GM18520 (cell line): Measurements from ENCODE around the gene PSG1.
"Not testable (repeated sequence)": the region's sequence is repeated elsewhere in the genome, so short reads cannot be mapped to it uniquely, and the experiment has no call there.

ENCODE experiments used
- ATAC-seq: cut with Tn5 transposase; IDR thresholded peaks from one replicate; pipeline ENCODE4 v1.9.1; 2021; ENCODE audit not compliant: unreplicated experiment

Gene PSG1

DNA sequence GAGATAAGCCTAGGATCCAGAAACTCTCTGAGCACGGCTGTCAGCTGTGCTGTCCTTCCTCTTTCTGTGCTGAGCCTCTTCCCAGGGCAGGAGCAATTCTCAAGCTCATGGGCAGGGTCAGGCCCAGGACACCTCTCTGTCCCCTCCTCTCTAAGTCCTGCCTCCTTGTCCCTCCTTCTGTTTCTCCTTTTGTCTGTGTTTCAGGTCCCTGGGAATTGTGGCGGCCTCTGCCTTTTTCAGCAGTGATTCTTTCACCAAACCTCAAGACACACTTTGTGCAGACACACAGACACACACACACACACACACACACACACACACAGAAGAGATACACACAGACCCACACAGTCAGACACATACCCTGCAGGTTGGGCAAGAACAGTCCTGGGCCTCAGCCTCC lies at the start of gene PSG1:
TSS of gene PSG1 (minus strand) at position 101 of the 400 bp plus-strand sequence. CDS start 132 bp downstream, outside the sequence.
- no peak for ATAC-seq

DNA sequence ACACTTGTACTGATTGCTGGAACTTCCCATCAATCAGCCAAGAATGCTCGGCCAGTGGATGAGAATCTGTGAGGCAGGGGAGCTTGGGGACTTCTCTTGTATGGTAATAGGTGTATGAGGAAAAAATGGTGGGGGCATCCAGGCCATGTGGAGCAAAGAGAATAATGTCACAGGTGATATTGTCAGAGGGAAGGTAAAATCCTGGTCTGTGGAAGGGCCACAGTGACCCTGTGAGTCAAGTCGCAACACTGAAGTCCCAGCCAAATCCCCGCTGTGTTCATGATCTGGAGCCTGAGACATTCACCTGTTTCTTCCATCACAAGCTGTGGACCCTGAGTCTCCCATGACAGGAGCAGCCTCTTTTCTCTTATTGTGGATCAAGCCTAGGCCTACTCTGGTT lies 49.4 kb upstream of the PSG1 start:
- no peak for ATAC-seq

DNA sequence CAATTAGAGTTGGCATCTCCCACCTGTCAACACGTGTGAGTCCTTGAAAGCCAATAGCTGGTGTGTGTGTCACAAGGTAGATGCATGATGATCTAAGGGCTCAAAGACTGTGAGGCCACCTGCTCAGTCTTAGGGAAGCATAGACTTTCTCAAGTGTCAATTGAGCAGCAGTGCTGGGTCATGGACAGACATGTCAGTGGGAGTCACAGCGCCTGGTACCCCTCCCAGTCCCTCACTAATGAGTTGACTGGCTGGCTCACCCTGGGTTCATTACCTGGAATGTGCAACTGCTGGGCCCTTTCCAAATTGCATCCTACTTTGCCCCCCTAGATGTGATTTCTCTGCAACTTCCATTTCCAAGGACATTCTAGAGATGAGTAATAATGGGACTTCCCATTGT lies 47.3 kb upstream of the PSG1 start:
- ATAC-seq: no peak

DNA sequence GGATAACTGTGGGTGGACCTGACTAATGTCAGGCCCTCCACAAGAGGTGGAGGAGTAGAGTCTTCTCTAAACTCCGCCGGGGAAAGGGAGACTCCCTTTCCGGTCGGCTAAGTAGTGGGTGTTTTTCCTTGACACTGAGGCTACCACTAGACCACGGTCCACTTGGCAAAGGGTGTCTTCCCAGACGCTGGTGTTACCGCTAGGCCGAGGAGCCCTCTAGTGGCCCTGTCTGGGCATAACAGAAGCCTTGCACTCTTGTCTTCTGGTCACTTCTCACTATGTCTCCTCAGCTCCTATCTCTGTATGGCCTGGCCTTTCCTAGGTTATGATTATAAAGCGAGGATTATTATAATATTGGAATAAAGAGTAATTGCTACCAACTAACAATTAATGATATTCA lies 43.6 kb upstream of the PSG1 start:
- ATAC-seq: not testable (repeated sequence)

DNA sequence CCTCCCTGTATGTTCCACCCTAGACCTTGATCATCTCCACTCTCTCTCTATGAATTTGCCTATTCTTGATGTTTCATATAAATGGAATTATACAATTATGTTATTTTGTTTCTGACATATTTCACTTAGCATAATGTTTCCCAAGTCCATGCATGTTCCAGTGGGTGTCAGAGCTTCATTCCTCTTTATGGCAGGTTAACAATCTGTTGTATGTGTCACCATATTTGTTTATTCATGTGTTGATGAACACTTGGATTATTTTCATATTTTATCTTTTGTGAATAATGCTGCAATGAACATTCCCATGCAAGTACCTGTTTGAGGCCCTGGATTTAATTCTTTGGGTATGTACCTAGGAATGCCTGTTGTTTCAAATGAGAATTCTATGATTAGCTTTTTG lies 41.5 kb upstream of the PSG1 start:
- ATAC-seq: not testable (repeated sequence)

DNA sequence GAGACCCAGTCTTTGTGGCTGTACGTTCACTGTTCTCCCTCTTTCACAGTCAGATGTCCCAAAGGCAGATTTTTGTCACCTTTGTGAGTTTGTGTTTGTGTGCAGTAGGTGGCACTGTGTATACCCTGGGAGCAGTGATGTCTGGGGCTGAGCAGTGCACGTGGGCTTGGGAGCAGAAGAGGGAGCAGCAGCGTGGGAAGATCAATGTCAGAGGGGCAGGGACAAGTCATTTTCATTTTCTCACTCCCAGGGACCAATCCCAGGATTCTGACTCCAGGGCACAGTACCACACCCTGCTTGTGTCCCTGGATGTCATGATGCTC lies 40.2 kb upstream of the PSG1 start:
- no peak for ATAC-seq

DNA sequence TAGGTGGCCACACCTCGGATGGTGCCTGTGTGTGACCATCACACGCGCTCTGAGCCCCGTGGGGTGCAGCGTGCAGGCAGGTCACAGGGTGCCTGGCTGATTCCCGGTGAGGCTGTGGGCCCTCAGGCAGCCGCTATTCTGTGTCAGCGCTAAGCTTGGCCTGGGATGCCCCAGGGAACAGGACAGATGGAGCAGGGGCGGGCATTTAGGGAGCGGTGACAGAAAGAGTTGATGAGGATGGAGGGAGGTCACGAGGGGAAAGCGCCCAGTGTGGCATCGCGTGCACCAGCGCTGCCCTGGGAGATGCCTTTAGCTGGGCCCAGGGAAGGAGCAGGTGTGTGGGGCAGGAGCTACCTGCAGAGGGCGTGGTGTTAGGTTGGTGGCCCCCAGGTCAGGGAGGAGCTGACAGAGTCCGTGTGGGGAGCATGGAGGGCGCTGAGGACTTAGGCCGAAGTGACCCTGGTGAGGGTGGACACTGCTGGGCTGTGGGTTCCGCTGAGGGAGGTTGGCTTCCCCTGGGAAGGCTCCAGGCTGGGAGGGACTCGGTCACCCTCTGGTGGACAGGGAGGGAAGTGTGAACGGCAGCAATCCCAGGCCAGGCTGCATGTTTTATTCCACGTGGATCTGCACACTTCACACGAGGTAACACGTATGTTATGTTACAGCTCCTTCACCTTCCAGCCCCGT lies 39.7 kb upstream of the PSG1 start:
- ATAC-seq: not testable (repeated sequence)

DNA sequence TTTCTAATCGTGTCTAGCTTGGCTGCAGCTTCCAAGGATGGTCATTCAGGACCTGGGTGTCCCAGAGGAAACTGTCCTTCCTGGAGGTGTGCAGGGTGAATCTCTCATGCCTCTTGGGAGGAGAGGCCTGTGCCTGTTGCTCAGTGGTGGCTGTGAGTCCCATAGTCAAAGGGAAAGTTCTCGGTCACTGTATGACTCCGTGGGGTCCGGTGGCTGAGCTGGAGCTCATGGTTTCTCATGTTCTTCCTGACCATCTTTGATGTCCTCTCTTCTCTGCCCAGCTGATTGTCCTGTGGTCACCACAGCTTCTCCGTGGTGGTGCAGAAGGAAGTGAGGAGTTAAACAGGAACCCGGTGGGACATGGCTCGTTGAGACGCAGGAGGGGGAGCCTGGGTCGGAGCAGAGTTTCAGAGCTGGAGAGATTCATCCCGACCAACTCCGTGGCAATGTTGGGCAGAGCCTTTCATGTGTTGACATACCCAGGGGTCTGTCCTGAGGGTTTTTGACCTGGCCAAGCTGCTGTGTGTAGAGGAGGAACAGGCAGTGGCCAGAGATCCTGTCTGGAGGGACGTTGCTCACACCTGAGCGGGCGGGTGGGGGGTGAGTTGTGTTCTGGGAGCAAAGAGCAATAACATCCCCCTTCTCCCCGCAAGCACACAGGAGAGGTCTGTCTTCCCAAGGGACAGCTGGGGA lies 39.0 kb upstream of the PSG1 start:
- not testable (repeated sequence) for ATAC-seq

DNA sequence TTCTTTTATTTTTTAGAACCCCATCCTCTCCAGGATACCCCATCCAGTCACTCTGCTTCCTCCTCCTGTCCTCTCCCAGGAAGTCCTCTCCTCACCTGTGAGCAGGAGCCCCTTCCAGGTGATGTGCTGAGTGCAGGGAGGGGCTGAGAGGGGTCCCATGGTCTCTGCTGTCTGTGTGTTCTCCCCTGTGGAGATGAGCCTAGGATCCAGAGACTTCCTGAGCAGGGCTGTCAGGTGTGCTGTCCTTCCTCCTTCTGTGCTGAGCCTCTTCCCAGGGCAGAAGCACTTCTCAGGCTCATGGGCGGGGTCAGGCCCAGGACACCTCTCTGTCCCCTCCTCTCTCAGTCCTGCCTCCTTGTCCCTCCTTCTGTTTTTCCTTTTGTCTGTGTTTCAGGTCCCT lies 38.1 kb upstream of the PSG1 start, which contains the start of gene PSG6:
TSS of gene PSG6 (minus strand) at position 261 of the 400 bp plus-strand sequence. CDS start at position 159, 102 bp downstream.
- not testable (repeated sequence) for ATAC-seq

DNA sequence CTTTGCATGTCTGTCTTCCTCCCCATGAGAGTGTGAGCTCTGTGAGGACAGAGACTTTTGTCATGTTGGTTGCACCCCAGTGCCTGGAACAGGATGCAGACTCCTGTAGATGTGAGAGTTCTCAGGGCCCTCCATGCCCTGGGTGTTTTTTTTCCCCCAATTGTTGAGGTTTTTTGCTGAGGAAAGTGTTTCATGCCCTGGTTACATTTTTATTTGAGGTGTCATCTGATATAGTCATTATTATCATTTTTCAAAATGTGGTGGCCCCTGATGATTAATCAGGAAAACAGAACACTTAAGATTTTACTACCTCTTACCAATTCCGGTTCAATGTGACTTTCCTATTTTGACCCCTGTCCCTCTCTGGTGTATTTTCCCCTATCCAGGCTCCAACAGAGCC lies 37.4 kb upstream of the PSG1 start:
- ATAC-seq: not testable (repeated sequence)

DNA sequence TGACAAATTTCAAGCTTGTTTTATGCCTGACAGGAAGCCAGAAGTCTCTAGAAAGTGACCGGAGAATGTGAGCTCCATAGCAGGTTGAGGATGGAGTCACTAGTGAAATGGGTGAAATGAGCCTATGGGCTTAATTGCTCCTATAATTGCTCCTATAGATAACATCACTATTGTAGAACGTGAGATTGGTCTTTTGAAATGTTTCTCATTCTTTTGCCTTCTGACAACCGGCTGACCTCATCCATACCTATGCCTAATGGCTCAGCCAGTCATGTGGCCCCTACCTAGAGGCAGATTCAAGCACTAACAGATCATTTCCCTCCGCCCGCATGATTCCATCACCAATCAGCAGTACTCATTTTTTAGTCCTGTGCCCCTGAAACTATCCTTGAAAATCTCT lies 34.0 kb upstream of the PSG1 start:
- not testable (repeated sequence) for ATAC-seq

DNA sequence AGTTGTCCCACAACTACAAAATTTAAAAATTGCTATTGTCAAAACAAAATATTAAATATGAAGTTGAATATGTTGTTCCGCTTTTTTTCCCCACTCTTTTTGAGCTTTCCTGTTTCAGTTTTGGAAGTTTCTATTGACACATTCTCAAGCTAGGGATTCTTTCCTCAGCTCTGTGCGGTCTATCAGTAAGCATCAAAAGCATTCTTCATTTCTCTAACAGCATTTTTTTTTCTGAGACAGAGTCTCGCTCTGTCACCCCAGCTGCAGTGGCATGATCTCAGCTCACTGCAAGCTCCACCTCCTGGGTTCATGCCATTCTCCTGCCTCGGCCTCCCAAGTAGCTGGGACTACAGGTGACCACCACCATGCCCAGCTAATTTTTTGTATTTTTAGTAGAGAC lies 33.4 kb upstream of the PSG1 start:
- not testable (repeated sequence) for ATAC-seq

DNA sequence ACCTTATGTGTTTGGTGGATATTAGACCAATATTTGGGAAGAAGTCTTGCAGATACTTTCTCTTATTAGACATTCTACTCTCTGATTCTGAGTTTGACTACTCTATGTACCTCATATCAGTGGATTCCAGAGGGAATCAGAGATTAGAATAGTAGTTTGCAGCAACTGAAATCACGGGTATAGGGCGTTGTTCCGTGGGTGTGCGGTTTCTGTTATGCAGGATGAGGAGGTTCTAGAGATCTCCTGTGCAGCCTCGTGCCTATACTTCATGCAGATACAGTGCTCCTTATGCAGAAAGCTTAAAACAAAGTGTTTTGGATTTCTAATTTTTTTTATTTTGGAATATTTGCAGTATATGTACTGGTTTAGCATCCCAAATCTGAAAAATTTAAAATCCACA lies 32.2 kb upstream of the PSG1 start:
- not testable (repeated sequence) for ATAC-seq

DNA sequence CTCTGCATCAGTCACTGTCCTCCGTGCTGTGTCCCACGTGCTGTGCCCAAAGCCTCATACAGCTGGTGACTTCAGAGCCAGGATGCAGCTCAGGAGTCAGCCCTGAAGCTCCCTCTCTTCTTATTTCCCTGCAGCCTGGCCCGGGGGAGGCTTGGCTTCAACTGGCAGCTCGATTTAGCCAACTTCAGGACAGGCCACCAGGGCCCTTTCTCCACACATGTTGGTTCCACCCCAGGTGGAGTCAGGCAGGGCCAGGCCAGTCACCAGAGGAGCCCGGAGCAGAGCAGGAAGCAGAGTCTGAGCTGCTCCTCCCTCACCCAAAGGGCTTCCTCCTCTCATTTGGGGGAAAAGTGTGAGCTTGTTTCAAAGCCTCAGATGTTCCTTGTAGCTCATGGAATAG lies 26.6 kb upstream of the PSG1 start:
- ATAC-seq: not testable (repeated sequence)

DNA sequence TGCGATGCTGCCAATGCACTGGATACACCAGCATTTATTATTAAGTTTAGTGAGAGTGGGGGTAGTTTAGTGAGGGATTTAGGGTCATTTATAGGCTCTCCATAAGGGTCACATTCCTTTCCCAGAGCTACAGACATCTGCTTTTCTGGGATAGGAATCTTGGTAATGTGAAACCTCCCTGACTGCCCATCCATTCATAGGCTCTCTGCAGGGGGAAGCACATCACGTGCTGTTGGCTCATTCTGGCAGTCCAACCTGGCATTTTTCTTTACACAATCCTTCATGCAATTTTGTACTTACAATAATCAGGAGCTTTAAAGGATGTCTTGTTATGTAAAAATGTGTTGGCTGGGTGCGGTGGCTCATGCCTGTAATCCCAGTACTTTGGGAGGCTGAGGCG lies 21.0 kb upstream of the PSG1 start:
- not testable (repeated sequence) for ATAC-seq

DNA sequence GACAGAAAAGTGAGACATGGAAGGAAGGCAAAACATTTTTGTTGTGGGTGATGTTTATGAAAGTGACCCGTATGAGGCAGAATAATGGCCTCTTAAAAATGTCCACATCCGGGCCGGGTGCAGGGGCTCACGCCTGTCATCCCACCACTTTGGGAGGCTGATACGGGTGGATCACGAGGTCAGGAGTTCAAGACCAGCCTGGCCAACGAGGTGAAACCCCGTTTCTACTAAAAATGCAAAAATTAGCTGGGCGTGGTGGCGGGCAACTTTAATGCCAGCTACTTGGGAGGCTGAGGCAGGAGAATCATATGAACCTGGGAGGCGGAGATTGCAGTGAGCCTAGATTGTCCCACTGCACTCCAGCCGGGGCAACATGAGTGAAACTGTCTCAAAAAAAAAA lies 20.2 kb upstream of the PSG1 start:
- not testable (repeated sequence) for ATAC-seq

DNA sequence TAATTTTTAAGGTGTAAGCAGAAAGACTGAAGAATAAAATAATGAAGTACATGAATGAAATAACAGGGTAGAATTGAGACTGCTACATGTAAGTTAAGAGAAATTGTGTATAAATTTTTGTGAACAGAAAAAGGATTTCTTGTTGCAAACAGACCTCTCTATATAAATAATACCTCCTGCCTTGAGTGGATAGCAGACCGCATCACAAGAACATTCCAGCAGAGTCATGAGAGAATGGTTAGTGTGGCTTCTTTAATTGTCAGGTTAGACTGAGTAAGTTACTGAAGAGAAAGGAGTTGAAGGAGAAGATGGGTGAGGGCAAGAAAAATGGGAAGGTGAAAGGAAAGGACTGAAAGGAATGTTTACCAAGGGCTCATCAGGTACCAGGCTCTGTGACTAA lies 19.6 kb upstream of the PSG1 start:
- ATAC-seq: not testable (repeated sequence)

DNA sequence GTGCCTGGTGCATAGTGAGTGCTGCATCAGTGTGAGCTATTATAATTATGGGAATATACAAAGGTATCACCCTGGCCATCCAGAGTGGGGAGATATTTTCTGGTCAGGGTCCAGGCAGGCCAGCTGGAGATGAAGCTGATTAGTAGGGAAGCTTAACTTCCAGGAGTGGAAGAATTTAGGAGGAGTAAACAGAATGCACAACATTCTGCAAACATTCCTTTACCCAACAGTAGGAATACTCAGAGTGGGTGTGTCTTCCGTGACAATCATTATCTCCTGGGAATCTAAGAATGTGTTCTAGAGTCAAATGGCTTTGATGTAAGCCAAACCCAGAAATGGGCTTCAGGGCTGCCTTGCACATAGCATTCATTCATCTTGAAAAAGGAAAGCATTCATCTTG lies 19.1 kb upstream of the PSG1 start:
- not testable (repeated sequence) for ATAC-seq

DNA sequence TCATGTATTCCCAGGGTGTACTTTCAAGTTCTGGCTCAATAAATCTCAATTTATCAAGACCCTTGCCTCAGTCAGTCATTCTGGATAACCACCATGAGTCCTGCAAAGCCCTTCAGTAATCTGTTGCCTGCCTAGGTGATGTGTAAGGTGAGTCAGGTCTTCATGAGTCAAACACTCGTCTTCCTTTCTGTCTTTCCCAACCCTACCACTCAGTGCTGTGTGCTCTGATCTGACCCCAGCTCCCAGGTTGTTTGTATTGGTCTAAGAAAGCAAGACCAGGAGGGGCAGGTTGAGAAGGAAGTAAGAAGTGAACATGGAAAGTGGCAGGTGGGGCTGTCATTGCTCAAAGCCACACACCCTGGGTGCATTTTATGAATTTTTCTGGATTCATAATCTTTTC lies 18.2 kb upstream of the PSG1 start:
- ATAC-seq: not testable (repeated sequence)

DNA sequence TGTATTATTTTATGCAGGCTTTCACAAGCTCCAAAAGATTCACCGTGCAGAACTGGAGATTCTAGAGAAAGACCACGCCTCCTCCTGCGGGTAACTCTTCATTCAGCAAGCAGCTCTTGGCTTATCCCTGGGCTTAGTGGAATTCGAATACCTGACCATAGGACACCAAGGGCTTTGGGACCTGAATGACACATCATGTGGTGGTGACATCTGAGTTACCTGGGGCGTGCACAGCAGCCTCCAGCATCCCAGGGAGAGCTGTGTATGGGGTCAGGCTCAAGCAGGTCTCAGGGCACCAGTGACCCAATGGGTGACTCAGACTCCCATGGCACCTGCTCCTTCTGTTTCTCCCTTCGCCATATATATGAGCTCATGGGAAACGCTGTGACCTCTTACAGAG lies 10.9 kb upstream of the PSG1 start:
- ATAC-seq: not testable (repeated sequence)

DNA sequence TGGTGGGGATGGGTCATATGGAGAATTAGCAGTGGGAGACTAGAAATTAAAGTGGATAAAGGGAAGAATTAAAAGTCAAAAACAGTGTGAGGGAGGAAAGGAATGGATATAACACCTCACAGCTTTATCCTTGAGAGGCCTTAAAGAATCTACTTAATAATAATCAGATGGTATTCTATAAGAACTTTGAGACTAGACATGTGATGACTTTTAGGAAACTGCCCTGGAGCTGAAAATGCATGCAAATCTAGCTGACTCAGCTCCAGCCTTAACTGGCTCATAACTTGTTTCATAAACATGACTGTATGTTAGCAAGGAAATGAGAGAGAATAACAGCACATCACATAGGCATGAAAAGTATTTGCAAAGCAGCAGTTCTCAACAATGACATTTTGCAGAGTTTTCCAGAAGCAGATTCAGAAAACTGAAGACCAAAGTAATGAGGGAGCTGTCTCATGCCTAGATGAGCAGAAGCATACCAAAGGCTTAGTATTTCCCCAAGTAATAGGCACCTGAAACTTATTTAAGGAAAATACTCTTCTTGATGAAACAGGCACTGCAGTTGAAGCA lies 8.4 kb upstream of the PSG1 start:
- not testable (repeated sequence) for ATAC-seq

DNA sequence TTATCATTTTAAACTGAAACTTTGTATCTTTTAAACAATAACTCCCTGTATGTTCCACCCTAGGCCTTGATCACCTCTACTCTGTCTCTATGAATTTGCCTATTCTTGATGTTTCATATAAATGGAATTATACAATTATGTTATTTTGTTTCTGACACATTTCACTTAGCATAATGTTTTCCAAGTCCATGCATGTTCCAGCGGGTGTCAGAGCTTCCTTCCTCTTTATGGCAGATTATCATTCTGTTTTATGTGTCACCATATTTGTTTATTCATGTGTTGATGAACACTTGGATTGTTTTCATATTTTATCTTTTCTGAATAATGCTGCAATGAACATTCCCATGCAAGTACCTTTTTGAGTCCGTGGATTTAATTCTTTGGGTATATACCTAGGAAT lies 3.2 kb upstream of the PSG1 start:
- not testable (repeated sequence) for ATAC-seq
